Keratinocyte (primary cell): ENCODE data around the gene UROC1. TPM values are rescaled to one million over a fixed set of nuclear protein-coding genes. Genes with fewer than 3 reads are reported as not detected.

ENCODE experiments used
- DNase-seq: peaks from one replicate; pipeline ENCODE4 v3.0.0-alpha.2; 2011; ENCODE audit warnings: low read depth, missing footprints, low spot score
- FAIRE-seq: peaks from 2 replicates; lab custom pipeline; 2011; peaks lifted over from hg19 to GRCh38; lab: Jason Lieb, UNC
- H2AFZ ChIP-seq: 2 replicates; pipeline ENCODE4 v1.6.0; 2012; ENCODE audit warnings: low read length, control low read depth, inconsistent platforms; ENCODE audit not compliant: control insufficient read depth
- H3K27ac ChIP-seq: 2 replicates; pipeline ENCODE4 v1.5.1; 2011; ENCODE audit warnings: low read length; ENCODE audit not compliant: control insufficient read depth, insufficient read depth
- H3K27me3 ChIP-seq: 3 replicates; pipeline ENCODE4 v1.6.0; 2011; ENCODE audit warnings: low read length; ENCODE audit not compliant: control insufficient read depth, insufficient read depth; ENCODE audit errors: extremely low read depth
- H3K36me3 ChIP-seq, 2 experiments: 2 replicates in 1 of 2; 3 replicates in 1 of 2; pipeline ENCODE4 v1.5.1; 2011; ENCODE audit warnings: low read length in 2 of 2, mild to moderate bottlenecking in 1 of 2; ENCODE audit not compliant: control insufficient read depth in 2 of 2, insufficient read depth in 2 of 2; ENCODE audit errors: extremely low read depth in 1 of 2
- H3K4me1 ChIP-seq: 3 replicates; pipeline ENCODE4 v1.5.1; 2011; ENCODE audit warnings: low read length; ENCODE audit not compliant: control insufficient read depth, insufficient read depth; ENCODE audit errors: extremely low read depth
- H3K4me2 ChIP-seq: 3 replicates; pipeline ENCODE4 v1.6.0; 2011; ENCODE audit warnings: low read depth, low read length; ENCODE audit not compliant: control insufficient read depth, insufficient read depth; ENCODE audit errors: extremely low read depth
- H3K4me3 ChIP-seq, 3 experiments: fragments of 200-600 bp in 1 of 3; sonication (generic) in 1 of 3; 2 replicates in 2 of 3; 3 replicates in 1 of 3; pipeline ENCODE4 v1.5.1; 2011 to 2016; ENCODE audit warnings: low read length in 3 of 3, mild to moderate bottlenecking in 3 of 3, control low read depth in 2 of 3, inconsistent platforms in 1 of 3, low read depth in 1 of 3, mixed read lengths in 1 of 3, mixed run types in 1 of 3, moderate library complexity in 1 of 3; ENCODE audit not compliant: control insufficient read depth in 2 of 3, insufficient read depth in 2 of 3; ENCODE audit errors: extremely low read depth in 1 of 3
- H3K79me2 ChIP-seq: 2 replicates; pipeline ENCODE4 v1.6.0; 2012; ENCODE audit warnings: low read length; ENCODE audit not compliant: control insufficient read depth, insufficient read depth
- H3K9ac ChIP-seq: 3 replicates; pipeline ENCODE4 v1.6.0; 2011; ENCODE audit warnings: low read length; ENCODE audit not compliant: control insufficient read depth, insufficient read depth; ENCODE audit errors: extremely low read depth
- H3K9me1 ChIP-seq: 3 replicates; pipeline ENCODE4 v1.6.0; 2011; ENCODE audit warnings: low read length; ENCODE audit not compliant: control insufficient read depth, insufficient read depth; ENCODE audit errors: extremely low read depth
- H3K9me3 ChIP-seq: 2 replicates; pipeline ENCODE4 v1.5.1; 2012; ENCODE audit warnings: low read depth, low read length; ENCODE audit not compliant: control insufficient read depth
- H4K20me1 ChIP-seq: 3 replicates; pipeline ENCODE4 v1.6.0; 2011; ENCODE audit warnings: low read length; ENCODE audit not compliant: control insufficient read depth, insufficient read depth; ENCODE audit errors: extremely low read depth
- EZH2 ChIP-seq: IDR thresholded peaks from one replicate; pipeline ENCODE4 v1.6.1; 2012; ENCODE audit warnings: inconsistent platforms, mild to moderate bottlenecking, low read length, moderate library complexity
- dilution Hi-C: fragments of 300-500 bp; cut with MboI; formaldehyde crosslinking; loops from one replicate; pipeline ENCODE4 v1.7.0; 2020; ENCODE audit warnings: low sequenced_read_pairs; ENCODE audit not compliant: extremely low pct_ligation_motif_present
- polyA plus RNA-seq, 5 experiments: library from polyadenylated mRNA; depleted of rRNA in 3 of 5; stranded (reverse) in 3 of 5; stranded (forward) in 1 of 5; unstranded in 1 of 5; fragments of >200 nt; gene quantifications; 1 replicate in 1 of 5; 2 replicates in 3 of 5; 3 replicates in 1 of 5; pipeline versions ENCODE4 v1.2.1 to v1.2.3, GENCODE V29; 2011 to 2012; ENCODE audit warnings: missing spikeins in 2 of 5, low read depth in 1 of 5, low replicate concordance in 1 of 5
- TF ChIP-seq, protein P1 (sequence below), 3 experiments: IDR thresholded peaks in 1 of 3; conservative IDR thresholded peaks in 1 of 3; optimal IDR thresholded peaks in 1 of 3; 2 replicates in 2 of 3; 3 replicates in 1 of 3; pipeline versions ENCODE3 to v1.5.1; 2011; ENCODE audit warnings: low read length in 3 of 3, mild to moderate bottlenecking in 3 of 3, moderate library complexity in 2 of 3, control low read depth in 1 of 3, inconsistent platforms in 1 of 3; ENCODE audit not compliant: insufficient read depth in 2 of 3; ENCODE audit errors: extremely low read depth in 1 of 3

UROC1 gene
- polyA plus RNA-seq, 1 donor (not counting 4 experiments of a cell fraction or from before 2014, with no cell fraction given) = not detected

DNA sequence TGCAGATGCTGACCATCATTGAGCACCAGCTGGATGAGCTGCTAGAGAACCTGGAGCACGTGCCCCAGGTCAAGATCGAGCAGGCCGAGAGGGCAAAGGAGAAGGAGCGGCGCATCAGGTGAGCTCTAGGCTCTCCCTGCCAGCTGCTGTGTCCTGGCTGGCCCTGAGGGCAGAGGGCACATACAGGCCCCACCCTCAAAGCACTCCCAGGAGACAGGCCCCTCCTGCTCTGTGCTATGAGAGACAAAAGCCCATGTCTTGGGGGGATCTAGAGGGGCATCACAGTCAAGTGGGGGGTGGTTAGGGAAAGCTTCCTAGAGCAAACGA is 83.3 kb downstream of the UROC1 start:
- TF ChIP-seq EZH2 = no peak
- Histone ChIP-seq H3K27me3 (no peaks in the 10 kb centered on the region), H3K79me2 (no peaks in the 10 kb centered on the region), H3K9ac (no peak overlapping the region), H3K27ac (no peak overlapping the region), H4K20me1 (no peaks in the 10 kb centered on the region), H3K9me3 (no peaks in the 10 kb centered on the region), H2AFZ (no peak overlapping the region), H3K4me2 (no peak overlapping the region), H3K36me3 (peaks cover 5 to 13% of the 10 kb centered on the region in 2 experiments), H3K4me3 (no peak overlapping the region), H3K4me1 (no peaks in the 10 kb centered on the region), H3K9me1 (no peaks in the 10 kb centered on the region)
- dilution Hi-C loops = no loop called here
- FAIRE-seq (no peak), DNase-seq (no peak)

DNA sequence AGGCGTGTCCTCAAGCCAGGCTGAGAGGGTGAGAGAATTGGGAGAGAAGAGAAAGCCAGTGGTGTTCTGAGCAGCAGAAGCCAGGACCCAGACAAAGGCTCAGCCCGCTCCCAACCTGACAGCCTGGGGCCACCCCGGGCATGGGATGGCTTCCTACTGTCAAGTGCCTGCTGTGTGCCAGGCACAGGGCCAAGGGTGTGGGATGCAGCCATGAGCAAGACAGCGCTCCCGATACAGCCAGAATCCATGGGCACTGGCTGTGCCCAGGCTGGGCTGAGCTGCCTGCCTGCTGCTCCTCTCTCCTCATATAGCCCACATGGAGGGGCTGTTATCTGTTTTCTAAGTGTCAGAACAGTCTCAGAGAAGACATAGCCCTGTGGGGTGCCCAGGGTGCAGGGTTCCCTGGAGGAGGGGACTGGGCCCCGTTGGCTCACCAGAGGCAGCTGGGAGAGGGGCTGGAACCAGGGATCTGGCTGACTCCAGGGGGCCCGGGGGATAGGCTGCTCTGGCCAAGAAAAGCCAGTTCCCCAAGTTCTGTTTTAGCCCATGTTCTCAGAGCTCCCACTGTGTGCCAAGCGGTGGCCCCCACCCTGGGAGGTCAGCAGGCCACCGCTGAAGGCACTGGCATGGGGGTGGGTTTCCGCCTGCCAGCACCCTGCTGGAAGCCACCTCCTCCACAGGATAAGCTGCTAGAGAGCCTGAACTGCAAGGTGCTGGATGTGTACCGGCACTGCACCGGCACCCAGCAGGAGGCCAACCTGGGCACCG is 83.9 kb downstream of the UROC1 start:
- Histone ChIP-seq H3K36me3 (peaks cover 5 to 10% of the 10 kb centered on the region in 2 experiments), H3K9me3 (no peaks in the 10 kb centered on the region)
- dilution Hi-C loops = no loop called here

More for the DNA sequence above, 83.9 kb downstream of the UROC1 start:
- Histone ChIP-seq H3K9me1 (no peaks in the 10 kb centered on the region), H3K4me3 (no peak overlapping the region), H3K4me2 (no peak overlapping the region), H3K4me1 (no peaks in the 10 kb centered on the region), H3K27ac (no peak overlapping the region), H3K9ac (no peak overlapping the region), H2AFZ (no peak overlapping the region), H4K20me1 (no peaks in the 10 kb centered on the region), H3K79me2 (no peaks in the 10 kb centered on the region), H3K27me3 (no peaks in the 10 kb centered on the region)
- TF ChIP-seq, protein P1, sequence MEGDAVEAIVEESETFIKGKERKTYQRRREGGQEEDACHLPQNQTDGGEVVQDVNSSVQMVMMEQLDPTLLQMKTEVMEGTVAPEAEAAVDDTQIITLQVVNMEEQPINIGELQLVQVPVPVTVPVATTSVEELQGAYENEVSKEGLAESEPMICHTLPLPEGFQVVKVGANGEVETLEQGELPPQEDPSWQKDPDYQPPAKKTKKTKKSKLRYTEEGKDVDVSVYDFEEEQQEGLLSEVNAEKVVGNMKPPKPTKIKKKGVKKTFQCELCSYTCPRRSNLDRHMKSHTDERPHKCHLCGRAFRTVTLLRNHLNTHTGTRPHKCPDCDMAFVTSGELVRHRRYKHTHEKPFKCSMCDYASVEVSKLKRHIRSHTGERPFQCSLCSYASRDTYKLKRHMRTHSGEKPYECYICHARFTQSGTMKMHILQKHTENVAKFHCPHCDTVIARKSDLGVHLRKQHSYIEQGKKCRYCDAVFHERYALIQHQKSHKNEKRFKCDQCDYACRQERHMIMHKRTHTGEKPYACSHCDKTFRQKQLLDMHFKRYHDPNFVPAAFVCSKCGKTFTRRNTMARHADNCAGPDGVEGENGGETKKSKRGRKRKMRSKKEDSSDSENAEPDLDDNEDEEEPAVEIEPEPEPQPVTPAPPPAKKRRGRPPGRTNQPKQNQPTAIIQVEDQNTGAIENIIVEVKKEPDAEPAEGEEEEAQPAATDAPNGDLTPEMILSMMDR (optimal IDR thresholded peaks at IDR 0.05 in 1 of 3, IDR thresholded peaks at IDR 0.05 in 1 of 3, conservative IDR thresholded peaks at IDR 0.05 in 1 of 3; ENCODE audit: extremely low read depth in 1 of 3, insufficient read depth in 2 of 3, low read length in 3 of 3) = no peak
- TF ChIP-seq EZH2 = no peak
- FAIRE-seq = no peak
- DNase-seq = no peak
